Measurements from ENCODE around the gene COPZ1. TPM values are rescaled to one million over a fixed set of nuclear protein-coding genes. Genes with fewer than 3 reads are reported as not detected.
A peak's percentile ranks its signal among the peaks of the same experiment; 100 is the strongest.

The COPZ1 gene
- total RNA-seq, 3 donors from 2014 or later (not counting 1 experiment from before 2014, with no cell fraction given), result 66.3 to 83.6 (median 79.7) TPM

DNA sequence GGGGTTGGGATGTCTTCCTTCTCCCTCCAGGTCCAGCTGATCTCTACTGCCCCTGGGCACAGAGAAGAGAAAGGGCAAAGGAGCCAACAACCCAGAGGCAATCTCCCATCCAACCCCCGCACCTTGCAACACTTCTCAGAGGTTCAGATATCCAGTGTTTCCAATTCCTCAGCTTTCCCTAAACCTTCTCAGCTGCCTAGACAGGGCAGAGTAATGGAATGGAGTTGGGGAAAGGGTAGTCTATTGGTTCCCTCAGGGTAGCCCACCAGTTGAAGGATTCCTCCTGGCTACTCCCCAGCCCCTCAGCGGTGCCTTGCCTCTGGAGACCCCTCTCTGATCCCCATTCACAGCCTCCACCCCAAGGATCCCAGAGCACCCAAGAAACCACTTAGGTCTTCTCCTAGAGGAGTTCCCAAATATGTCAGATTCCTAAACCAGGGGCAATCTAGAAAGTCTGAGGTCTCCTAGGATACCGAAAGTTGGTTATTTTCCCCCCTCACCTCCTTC is 24.7 kb upstream of the COPZ1 start:
- peaks cover 6 to 16% of the 10 kb centered on the region in 2 donors for H3K27me3 Mint-ChIP-seq (ENCODE audit: low read depth in 2 of 2)
- no peaks in the 10 kb centered on the region for H3K9me3 Mint-ChIP-seq
- 15% methylated on average over 2 of the region's 3 CpGs for WGBS (ENCODE audit: insufficient coverage)
- Histone ChIP-seq H3K4me3 (ENCODE audit: low read length) (no peak overlapping the region), H3K4me1 (ENCODE audit: control insufficient read depth, insufficient read depth, low read length) (peaks cover 41% of the 10 kb centered on the region), H3K36me3 (ENCODE audit: control insufficient read depth, insufficient read depth, low read length) (no peaks in the 10 kb centered on the region), H3K9me3 (ENCODE audit: control insufficient read depth, insufficient read depth, low read length) (no peaks in the 10 kb centered on the region), H3K27me3 (ENCODE audit: control insufficient read depth, insufficient read depth, low read length) (peaks cover 11% of the 10 kb centered on the region), H3K27ac (ENCODE audit: low read length) (no peak overlapping the region)
- DNase-seq (no peak), ATAC-seq (no peak)
- H3K27ac Mint-ChIP-seq, result no peak overlapping the region
- H3K4me1 Mint-ChIP-seq, result peaks cover 47 to 76% of the 10 kb centered on the region in 2 donors
- no peaks in the 10 kb centered on the region for H3K36me3 Mint-ChIP-seq
- TF ChIP-seq, protein P1, sequence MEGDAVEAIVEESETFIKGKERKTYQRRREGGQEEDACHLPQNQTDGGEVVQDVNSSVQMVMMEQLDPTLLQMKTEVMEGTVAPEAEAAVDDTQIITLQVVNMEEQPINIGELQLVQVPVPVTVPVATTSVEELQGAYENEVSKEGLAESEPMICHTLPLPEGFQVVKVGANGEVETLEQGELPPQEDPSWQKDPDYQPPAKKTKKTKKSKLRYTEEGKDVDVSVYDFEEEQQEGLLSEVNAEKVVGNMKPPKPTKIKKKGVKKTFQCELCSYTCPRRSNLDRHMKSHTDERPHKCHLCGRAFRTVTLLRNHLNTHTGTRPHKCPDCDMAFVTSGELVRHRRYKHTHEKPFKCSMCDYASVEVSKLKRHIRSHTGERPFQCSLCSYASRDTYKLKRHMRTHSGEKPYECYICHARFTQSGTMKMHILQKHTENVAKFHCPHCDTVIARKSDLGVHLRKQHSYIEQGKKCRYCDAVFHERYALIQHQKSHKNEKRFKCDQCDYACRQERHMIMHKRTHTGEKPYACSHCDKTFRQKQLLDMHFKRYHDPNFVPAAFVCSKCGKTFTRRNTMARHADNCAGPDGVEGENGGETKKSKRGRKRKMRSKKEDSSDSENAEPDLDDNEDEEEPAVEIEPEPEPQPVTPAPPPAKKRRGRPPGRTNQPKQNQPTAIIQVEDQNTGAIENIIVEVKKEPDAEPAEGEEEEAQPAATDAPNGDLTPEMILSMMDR (IDR thresholded peaks at IDR 0.05), result no peak
- intact Hi-C loops (cut with micrococcal nuclease), result no loop called here
- peak overlapping the region; percentile 2 for H3K4me3 Mint-ChIP-seq

DNA sequence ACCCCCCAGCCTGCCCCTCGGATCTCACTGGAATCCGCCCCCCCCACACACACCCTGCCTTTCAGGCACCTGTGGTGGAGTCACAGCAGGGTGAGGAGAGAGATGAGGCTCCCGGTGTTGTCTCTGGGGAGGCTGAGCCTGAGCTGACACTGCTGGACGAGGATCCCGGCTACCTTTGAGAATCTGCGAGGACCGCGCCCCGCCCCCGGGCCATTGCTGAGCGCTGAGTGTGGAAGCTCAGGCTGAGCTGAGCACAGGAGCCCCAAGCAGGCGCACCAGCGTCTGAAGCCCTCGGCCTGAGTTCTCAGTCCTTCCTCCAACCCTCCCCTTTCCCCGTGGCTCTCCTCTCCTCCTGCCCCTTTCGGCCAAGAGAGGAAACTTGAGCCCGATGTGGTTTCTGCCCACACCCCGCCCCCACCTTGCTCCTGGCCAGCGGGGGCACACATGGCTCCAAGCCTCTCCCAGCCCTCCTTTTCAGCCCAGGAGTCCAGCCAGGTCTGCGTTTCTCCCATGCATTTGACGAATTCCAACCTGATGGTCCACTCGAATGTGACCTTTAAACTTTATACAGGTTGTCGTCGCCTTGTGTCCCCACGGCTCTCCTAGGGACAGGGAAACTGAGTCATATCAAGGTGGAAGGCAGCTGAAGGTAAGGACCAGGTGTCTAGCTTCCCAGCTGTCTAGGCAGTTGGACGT is 24.1 kb upstream of the COPZ1 start, which contains the start of gene NFE2:
Gene NFE2 (minus strand): TSS at position 284 of the 696 bp plus-strand sequence. CDS start 5,767 bp downstream, outside the sequence.
- peaks cover 43% of the 10 kb centered on the region for H3K4me1 ChIP-seq (ENCODE audit: control insufficient read depth, insufficient read depth, low read length)
- ATAC-seq, result peak in 2 of 3 donors; percentile 25 to 46
- Mint-ChIP-seq H3K27ac (peak within 1 kb of the TSS in 1 of 2 donors; percentile 38), H3K4me1 (peaks cover 42 to 75% of the 10 kb centered on the region in 2 donors), H3K27me3 (ENCODE audit: low read depth in 2 of 2) (peaks cover 6 to 16% of the 10 kb centered on the region in 2 donors), H3K4me3 (peak within 1 kb of the TSS; percentile 2), H3K9me3 (no peaks in the 10 kb centered on the region), H3K36me3 (no peaks in the 10 kb centered on the region)
- 10% methylated on average over 24 of the region's 26 CpGs for WGBS (ENCODE audit: insufficient coverage)
- H3K9me3 ChIP-seq (ENCODE audit: control insufficient read depth, insufficient read depth, low read length), result no peaks in the 10 kb centered on the region
- H3K4me3 ChIP-seq (ENCODE audit: low read length), result no peak within 1 kb of the TSS
- no peak within 1 kb of the TSS for H3K27ac ChIP-seq (ENCODE audit: low read length)
- intact Hi-C loops (cut with micrococcal nuclease), result no loop called here
- DNase-seq, result peak in 1 of 2 donors; percentile 53
- TF ChIP-seq, protein P1 (IDR thresholded peaks at IDR 0.05), result no peak
- H3K27me3 ChIP-seq (ENCODE audit: control insufficient read depth, insufficient read depth, low read length), result peaks cover 11% of the 10 kb centered on the region
- H3K36me3 ChIP-seq (ENCODE audit: control insufficient read depth, insufficient read depth, low read length), result no peaks in the 10 kb centered on the region

DNA sequence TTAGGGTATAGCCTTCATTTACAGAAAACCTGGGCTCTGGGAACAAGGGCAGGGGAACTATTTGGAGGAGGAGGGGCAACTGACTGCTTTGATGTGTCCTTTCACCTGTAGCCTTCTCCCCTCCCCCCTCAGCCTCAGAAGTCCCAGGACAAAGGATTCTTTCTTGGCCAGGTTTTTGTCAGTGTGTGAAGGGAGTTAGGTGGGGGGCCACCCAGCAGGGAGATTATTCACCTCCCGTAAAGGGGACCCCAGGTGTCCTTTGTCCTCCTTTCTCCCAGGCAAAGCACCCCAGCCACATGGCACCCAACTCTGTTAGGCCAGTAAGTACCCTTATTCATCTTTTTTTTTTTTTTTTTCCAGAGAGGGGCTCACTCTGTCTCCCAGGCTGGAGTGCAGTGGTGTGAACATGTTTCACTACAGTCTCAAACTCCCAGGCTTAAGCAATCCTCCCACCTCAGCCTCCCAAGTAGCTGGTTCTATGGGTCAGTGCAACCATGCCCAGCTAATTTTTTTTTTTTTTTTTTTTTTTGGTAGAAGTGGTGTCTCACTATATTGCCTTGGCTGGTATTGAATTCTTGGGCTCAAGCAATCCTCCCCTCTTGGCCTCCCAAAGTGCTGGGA is 23.4 kb upstream of the COPZ1 start:
- H3K27ac Mint-ChIP-seq, result peak overlapping the region in 1 of 2 donors; percentile 38
- H3K27me3 ChIP-seq (ENCODE audit: control insufficient read depth, insufficient read depth, low read length), result peaks cover 11% of the 10 kb centered on the region
- no peaks in the 10 kb centered on the region for H3K9me3 Mint-ChIP-seq
- DNase-seq (no peak), ATAC-seq (no peak)
- H3K27ac ChIP-seq (ENCODE audit: low read length), result no peak overlapping the region
- peaks cover 43 to 72% of the 10 kb centered on the region in 2 donors for H3K4me1 Mint-ChIP-seq
- no peaks in the 10 kb centered on the region for H3K36me3 Mint-ChIP-seq
- TF ChIP-seq, protein P1 (IDR thresholded peaks at IDR 0.05), result no peak
- intact Hi-C loops (cut with micrococcal nuclease), result no loop called here
- H3K4me3 ChIP-seq (ENCODE audit: low read length), result no peak overlapping the region
- H3K36me3 ChIP-seq (ENCODE audit: control insufficient read depth, insufficient read depth, low read length), result no peaks in the 10 kb centered on the region
- peaks cover 6 to 16% of the 10 kb centered on the region in 2 donors for H3K27me3 Mint-ChIP-seq (ENCODE audit: low read depth in 2 of 2)
- peaks cover 45% of the 10 kb centered on the region for H3K4me1 ChIP-seq (ENCODE audit: control insufficient read depth, insufficient read depth, low read length)
- peak overlapping the region; percentile 58 for H3K4me3 Mint-ChIP-seq
- no peaks in the 10 kb centered on the region for H3K9me3 ChIP-seq (ENCODE audit: control insufficient read depth, insufficient read depth, low read length)
- 100% methylated on average over 1 of the region's 1 CpG for WGBS (ENCODE audit: insufficient coverage)
